Stimulated activated CD8-positive, alpha-beta memory T cell treated with anti-CD3 and anti-CD28 coated beads, Interleukin-2, amount 100 ng/mL, for 48 hours (primary cell): ENCODE data around the gene SPNS3.

ENCODE experiments used
- DNase-seq, 2 donors: peaks; one replicate each; pipeline ENCODE4 v3.0.0-alpha.2; 2020; ENCODE audit warnings: low read depth in 2 of 2

Gene SPNS3

DNA sequence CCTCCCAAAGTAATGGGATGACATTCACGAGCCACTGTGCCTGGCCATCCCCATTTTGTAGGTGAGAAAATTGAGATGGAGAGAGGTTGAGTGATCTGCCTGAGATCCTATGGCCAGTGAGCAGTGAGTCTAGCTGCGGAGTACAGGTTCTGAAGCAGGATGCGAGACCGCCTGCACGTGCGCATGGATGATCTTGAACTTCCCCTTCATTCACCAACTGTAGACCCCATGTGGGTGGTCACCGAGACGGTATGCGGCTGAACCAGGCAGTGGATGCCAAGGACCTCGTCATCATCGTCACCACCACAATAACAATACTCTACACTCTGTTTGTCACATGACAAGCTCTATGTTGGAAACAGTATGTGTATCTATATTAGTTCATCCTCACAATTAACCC is 6.2 kb upstream of the SPNS3 start:
- no peak for DNase-seq

DNA sequence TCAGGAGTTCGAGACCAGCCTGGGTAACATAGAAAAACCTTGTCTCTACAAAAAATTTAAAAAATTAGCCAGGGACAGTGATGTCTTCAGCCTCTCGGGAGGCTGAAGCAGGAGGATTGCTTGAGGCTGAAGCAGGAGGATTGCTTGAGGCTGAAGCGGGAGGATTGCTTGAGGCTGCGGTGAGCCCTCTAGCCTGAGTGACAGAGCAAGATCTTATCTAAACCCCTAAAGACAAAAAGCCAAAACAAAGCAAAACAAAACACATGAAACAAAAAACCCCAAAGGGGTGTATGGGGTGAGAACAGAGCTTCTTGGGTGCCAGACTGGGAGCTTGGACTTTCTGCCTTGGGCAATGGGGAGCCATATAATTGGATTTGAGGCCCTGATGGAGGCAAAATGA is 2.6 kb downstream of the SPNS3 start:
- no peak for DNase-seq

DNA sequence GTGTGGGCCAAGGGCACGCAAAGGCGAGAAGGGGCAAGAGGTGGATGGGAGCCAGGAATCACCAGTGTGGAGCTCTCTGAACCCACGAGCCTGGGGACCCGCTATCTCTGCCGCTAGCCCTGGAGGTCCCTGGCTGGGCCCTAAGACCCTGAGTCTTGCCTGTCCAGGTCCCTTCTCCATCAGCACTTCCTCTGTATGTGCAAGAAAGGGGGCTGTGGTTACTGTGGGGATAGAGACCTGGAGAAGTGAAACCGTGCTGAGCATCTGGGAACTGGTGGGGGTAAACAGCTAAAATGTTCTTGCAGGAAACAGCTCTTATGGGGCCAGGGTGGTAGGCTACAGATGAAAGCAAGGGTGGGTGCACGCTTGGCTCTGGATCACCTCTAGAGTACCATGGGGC is 3.1 kb downstream of the SPNS3 start:
- DNase-seq = no peak

DNA sequence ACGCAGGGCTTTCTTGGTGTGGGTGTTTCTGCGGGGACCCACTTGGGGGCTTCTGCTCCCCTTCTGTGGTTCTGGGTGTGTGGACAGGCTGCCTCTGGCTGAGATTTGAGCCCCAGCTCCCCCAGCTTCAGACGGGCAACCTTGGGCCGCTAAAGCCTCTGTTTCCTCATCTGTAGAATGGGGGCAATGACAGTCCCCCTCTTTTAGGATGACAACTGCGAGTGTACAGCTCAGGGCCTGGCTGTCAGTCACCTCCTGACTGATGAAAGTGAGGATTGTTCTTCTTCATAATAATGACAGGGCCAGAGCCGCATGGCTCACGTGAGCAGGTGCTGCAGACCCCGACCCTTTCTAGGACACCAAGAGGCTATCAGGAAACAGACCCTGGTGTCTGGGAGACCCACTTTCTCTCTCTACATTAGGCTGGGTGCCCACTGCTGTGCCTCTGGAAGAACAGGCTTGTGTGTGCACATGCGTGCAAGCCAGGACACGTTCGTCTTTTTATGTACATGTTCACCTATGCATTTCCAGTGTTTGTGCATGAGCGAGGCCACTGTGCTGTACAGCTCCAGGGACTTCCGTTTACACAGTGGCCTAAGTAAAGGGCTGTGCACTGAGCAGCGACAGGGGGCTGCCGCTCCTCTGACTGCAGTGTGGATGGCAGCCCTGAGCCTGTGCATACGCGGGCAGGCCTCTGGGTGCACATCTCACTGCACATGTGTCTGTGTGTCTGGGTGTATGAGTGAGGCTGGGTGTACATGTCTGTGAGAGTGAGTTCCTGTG is 4.6 kb downstream of the SPNS3 start:
- DNase-seq = no peak

DNA sequence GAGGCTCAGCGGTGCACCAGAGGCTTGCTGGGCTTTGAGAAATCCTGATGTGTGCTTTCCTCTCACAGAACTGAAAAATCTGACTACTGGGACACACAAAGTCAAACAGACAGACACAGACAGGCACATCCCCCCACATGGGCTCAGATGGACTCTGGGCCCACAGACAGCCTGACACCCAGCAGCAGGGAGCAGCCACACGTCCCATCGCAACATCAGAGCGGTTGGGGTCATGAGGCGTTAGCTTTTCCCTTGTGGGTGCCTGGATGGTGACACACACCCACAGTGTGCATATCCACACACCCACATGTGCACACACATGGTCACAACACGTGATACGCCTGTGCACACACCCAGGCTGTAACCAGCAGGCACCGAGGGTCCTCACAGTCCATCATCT is 6.3 kb downstream of the SPNS3 start:
- DNase-seq = no peak

DNA sequence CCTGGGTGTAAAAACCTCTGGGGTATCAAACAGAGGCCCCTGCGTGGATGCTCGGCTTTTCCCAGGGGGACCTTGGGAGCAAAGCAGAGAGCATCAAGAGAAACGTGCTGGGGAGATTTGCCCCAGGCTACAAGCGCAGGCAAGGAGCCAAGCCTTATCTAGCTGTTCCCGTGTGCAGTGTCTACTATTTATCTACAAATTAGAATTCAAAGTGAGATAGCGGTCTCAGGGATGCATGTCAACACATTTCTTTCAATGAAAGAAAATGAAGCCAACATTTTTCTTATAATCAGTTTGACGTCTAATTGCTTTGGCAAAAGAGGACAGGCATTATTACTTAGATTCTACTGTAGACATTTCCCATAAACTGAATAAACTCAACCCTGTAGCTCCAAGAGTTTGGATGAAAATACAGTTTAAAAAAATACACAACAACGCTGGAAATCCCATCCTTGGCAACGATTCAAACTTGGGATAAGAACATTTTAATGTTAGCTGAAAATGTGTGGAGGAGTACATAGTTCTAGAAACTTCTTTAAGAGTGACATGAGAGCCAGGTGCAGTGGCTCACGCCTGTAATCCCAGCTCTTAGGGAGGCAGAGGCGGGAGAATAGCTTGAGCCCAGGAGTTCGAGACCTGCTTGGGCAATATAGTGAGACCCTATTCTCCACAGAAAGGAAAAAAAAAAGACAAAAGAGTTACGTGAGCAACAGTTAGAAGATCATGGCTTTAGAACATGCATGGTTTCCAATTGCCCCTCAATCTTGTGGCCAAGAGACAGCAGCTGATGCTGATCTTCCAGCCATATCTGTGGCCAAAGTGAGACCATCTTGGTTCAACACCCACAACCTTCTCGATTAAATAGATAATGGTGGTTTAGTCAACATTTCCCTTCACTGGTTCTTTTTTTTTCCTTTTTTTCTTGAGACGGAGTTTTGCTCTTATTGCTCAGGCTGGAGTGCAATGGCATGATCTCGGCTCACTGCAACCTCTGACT is 7.2 kb downstream of the SPNS3 start:
- no peak for DNase-seq

DNA sequence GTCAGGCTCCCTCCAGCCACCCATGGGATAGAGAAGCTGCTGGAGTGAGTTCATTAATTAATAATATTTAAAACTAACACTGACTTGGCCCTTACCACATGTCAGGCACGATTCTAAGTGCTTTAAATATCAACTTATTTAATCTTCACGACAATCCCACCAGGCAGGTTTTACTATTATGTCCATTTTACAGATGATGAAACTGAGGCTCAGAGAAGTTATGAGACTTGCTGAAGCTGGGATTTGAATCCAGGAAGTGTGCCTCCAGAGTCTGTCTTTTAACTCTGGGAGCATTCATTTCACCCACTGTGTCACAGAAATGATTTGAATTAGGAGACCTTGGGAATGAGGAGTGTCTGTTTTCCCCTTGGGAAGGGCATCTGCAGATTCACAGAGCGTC is 8.8 kb downstream of the SPNS3 start:
- no peak for DNase-seq

DNA sequence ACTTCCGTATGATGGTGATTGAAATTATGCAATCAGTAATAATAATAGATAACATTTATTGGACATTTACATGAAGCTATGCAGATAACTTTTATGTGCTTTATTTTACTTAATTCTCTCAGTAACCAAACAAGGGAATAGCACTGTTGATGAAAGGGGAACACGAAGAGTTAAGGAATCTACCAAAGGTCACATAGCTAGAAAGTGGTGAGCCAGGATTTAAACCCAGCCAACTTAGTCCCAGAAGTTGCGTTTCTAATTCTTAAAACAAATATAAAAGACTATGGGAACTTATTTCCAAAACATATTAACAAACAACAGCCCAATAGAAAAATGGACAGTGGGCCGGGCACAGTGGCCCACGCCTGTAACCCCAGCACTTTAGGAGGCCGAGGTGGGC is 9.7 kb downstream of the SPNS3 start:
- DNase-seq = no peak

DNA sequence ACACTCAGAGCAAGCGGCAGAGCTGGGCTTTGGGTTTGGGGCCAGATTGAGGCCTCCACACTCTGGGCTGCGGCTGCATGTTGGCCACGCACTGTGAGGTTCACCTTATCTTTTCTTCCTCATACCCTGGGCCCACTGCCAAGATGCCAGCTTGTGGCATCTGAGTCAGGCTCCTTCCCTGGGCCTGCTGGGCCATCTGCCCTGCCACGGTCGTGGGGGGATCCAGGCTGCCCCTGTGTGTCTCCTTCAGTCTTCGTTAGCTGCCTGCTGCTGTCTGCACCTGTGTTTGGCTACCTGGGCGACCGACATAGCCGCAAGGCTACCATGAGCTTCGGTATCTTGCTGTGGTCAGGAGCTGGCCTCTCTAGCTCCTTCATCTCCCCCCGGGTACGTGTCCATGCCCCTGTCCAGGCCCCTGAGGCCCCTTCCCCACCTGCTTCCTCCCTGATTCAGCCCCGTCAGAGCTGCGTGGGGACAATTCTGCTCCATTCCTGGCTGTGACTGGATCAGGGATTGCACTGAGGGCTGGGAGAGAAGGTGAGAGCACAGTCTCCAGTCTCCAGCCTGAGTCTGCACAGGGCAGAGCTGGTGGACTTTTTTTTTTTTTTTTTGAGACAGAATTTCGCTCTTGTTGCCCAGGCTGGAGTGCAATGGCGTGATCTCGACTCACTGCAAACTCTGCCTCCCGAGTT is 11.2 kb downstream of the SPNS3 start:
- DNase-seq = no peak

DNA sequence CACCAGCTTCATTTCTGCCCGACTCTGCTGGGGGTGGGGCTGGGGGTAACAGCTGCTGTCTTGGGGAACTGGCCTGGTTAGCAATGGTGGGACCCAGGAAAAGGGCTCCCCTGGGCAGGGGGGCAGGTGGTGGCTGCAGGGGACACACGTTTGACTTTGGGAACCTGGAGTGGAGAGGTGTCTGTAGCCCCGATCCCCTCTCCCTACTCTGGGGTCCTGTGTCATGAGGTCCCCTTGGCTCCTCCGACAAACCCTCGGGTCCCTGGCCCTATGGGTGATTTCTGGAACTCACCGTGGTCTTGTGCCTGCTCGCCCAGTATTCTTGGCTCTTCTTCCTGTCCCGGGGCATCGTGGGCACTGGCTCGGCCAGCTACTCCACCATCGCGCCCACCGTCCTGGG is 12.0 kb downstream of the SPNS3 start:
- DNase-seq = no peak

DNA sequence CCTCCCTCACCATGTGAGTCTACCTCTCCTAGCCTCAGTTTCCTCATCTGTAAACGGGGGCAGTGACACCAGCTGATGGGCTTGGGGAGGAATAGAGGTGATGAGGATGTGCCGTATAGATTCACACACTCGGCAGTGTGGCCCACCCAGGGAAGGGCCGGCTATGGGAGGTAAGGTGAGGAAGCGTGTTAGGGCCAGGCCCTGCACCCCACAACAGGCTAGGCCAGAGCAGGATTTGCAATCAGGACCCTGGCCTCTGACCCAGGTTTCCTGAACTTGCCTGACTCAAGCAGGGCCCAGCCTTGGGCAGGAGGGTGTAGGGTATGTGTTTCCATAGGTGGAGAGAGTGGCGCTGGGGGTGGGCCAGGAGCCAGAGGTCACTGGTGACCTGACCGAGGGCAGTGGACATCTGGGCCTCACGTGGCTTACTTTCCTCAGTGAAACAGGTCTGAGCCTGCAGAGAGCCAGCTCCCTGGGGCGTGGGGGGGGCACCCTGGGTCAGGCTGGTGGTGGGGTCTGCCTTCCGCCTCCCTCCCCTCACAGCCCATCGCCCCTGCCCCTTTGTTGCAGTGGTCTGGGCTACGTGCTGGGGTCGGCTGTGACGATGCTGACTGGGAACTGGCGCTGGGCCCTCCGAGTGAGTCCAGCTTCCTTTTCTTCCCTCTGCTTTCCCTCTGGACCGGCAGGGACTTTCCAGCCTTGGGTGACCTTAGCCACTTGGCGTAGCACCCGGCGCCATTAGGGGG is 12.8 kb downstream of the SPNS3 start:
- no peak for DNase-seq

DNA sequence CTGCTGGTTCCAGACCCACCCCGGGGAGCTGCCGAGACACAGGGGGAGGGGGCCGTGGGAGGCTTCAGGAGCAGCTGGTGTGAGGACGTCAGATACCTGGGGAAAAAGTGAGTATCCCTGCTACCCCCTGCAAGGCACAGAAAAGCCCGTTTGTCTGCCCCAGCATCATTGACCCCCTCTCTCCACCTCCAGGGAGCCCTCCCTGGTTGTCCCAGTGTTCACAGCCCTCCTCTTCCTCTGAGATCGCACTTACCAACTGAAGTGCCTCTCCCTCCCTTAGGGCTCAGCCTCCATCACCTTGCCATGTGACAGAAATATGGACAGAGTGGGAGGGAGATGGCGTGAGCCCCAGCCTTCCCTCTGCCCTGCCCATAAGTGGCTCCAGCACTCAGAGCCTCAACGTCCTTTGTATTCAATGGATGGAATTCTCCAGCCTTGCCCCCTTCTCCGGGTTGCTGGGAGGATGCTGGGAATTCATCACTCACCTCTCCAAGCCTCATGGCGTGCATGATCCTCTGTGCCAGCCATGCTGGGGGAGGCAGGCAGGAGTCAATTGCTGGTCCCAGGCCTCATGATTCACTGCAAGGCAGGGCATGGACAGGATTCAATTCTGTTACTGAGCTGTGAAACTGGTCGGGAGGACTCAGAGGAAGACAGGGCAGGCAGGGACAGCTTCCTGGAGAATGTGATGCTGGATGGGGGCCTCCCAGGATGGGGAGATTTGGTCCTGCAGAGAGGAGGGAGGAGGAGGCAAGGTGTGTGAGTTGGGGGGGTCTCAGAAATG is 14.6 kb downstream of the SPNS3 start:
- no peak for DNase-seq

DNA sequence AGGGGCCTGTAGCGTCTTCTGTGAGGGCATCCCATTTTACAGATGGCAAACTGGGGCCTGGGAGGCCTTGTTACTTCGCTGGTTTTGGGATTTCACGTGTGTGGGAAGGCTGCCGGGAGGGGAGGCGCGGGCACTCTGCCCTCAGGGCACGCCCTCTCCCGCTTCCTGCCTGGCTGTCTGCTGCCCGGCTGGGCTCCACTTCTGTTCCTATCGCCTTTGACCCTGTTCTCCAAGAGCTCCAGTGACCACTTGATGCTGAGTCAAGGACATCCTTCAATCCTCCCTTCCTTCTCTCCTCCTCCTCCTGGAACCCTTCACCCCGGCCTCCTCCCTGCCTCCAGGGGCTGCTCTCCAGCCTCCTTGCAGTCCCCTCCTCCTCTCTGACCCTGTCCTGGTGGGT is 16.0 kb downstream of the SPNS3 start:
- DNase-seq = no peak

DNA sequence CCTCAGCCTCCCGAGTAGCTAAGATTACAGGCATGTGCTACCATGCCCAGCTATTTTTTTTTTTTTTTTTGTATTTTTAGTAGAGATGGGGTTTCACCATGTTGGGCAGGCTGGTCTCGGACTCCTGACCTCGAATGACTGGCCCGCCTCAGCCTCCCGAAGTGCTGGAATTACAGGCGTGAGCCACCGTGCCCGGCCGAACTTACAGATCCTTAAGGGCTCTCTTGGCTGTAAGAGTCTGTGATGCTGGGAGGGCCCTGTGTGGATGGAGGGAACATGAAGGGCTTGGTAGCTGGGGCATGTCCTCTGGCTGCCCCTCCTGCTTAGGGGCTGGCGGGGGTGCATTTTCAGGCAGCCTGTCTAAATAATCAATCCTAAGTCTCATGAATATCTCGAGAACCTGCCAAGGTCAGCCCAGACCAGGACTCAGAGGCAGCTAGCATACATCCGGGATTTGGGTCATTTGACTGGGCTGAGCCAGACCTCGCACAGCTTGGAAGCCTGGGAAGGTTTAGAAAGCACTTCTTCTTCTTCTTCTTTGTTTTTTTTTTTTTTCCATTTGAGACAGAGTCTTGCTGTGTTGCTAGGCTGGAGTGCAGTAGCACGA is 17.1 kb downstream of the SPNS3 start:
- no peak for DNase-seq

DNA sequence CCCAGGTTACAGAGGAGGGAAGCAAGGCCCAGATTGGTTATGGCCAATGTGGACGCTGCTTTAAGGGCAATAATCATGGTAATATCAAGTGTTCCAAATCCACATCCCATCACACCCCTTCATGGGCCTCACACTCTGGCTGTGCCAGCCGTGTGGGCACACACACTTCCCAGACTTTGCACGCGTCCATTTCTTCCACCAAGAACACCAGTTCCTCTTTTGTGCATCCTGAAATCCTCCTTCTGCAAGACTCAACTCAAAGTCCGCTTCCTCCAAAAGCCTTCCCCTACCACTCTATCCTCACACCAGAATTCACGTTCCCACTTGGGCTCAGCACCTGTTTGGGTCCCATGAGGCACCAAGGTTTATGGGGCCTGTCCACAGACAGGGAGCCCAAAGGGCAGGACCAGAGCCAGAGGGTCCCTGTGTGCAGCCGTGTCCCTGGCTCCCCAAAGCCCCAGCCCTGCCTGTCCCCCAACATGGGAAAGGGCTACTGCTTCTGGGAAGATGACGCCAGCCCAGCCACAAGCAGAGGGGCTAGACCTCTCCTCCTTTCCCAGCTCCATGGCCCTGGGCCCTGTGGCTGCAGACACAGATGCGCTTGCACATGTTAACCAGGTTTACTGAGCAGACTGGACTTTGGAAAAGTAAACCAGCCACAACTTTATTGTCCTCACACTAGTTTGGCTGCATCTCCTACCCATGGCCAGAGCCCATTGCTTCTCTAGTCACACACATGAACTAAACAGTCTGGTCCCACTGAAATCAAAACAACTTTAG is 20.3 kb downstream of the SPNS3 start:
- DNase-seq = no peak

DNA sequence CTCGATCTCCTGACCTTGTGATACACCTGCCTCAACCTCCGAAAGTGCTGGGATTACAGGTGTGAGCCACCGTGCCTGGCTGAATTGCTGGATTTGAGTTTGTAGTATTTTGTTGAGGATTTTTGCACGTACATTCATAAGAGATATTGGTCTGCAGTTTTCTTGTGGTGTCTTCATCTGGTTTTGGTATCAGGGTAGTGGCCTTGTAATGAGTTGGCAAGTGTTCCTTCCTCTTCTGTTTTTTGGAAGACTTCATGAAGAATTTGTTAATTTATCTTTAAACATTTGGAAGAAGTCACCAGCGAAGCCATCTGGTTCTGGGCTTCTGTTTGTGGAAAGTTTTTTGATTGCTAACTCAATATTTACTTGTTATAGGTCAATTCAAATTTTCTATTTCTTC is 26.9 kb downstream of the SPNS3 start:
- DNase-seq = no peak

DNA sequence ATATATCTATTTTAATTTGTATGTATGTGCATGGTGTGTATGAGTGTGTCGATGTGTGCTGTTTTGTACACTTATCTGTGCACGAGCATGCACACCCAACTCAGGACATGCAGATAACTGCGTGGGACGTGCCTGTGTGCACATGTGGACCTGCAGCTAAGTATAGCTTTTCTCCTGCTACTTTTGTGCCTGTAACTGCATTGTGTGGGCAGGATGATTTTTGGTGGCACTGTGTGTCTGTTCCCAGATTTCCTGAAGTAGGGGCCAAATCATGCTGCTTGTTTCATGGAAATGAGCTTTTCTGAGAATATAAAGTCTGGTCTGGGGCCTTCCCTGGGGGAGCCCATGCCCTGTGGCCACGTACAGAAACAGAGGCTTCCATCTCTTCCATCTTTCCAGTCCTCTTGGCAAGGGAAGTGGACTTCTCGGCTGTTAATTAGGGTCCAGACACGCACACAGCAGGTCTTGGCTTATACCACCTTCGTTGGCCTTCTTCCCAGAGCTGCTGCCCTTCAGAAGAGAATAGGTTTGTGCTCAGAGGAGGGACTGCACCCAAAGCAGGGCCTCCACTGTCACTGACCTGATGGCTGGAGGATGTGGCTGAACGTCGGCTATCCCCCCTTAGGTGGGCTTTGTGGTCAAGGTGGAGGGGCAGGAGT is 30.2 kb downstream of the SPNS3 start:
- no peak for DNase-seq

DNA sequence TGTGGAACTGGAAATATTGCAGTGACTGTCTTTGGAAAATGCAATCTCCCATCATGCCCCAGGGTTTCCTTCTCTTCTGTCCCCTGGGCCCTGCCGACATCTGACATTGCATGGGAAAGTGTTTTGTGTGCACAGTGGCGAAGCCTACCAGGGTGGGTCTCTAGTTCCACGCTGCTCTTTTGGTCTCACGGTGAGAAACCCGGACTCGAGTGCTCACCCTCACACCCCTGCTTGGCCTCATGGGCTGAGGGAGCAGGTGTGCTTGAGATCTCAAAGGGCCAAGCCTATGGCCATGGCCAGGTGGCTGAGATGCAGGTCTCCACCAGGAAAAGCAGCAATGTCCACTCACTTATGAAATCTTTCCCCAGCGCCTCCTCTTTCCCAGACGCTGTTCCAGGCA is 32.0 kb downstream of the SPNS3 start:
- no peak for DNase-seq

DNA sequence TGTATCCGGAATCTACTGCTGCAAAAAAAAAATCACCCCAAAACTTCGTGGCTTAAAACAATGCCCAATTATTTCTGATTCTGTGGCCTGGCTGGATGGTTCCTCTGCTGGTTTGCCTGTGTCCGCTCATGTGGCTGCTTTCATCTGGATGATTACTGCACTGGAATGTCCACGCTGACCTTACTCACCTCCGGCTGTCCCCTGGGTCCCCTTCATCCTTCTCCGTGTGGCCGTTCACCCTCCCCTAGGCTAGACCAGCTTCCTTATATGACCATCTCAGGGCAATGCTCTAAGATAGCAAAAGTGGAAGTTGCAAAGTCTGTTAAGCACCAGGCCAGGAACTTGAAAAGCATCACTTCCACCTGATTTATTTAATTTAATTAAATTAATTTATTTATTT is 33.5 kb downstream of the SPNS3 start:
- DNase-seq = no peak
